ENCODE data around the gene EYA2.

The EYA2 gene

GRCh38 chr20:47004179-47004578 is 109.5 kb downstream of the EYA2 start:
- DNase-seq (ENCODE audit: low read depth in 2 of 2): no peak

- DNase-seq (ENCODE audit: low read depth in 2 of 2): no peak
Measured at GRCh38 chr20:47007826-47008655, 113.4 kb downstream of the EYA2 start.

- no peak for DNase-seq (ENCODE audit: low read depth in 2 of 2)
Measured at GRCh38 chr20:47008842-47009518, 114.3 kb downstream of the EYA2 start.

- DNase-seq (ENCODE audit: low read depth in 2 of 2): no peak
Measured at GRCh38 chr20:47009784-47010183, 115.1 kb downstream of the EYA2 start.

- DNase-seq (ENCODE audit: low read depth in 2 of 2): no peak
Measured at GRCh38 chr20:47011984-47012383, 117.3 kb downstream of the EYA2 start.

GRCh38 chr20:47013606-47014005 is 119.0 kb downstream of the EYA2 start:
- no peak for DNase-seq (ENCODE audit: low read depth in 2 of 2)

- no peak for DNase-seq (ENCODE audit: low read depth in 2 of 2)
Measured at GRCh38 chr20:47016068-47016664, 121.5 kb downstream of the EYA2 start.

GRCh38 chr20:47018381-47018780 is 123.7 kb downstream of the EYA2 start:
- no peak for DNase-seq (ENCODE audit: low read depth in 2 of 2)

- no peak for DNase-seq (ENCODE audit: low read depth in 2 of 2)
Measured at GRCh38 chr20:47019121-47019824, 124.6 kb downstream of the EYA2 start.

GRCh38 chr20:47020231-47020630 is 125.6 kb downstream of the EYA2 start:
- DNase-seq (ENCODE audit: low read depth in 2 of 2): no peak

- DNase-seq (ENCODE audit: low read depth in 2 of 2): no peak
Measured at GRCh38 chr20:47021850-47022249, 127.2 kb downstream of the EYA2 start.

- DNase-seq (ENCODE audit: low read depth in 2 of 2): no peak
Measured at GRCh38 chr20:47024461-47024937, 129.9 kb downstream of the EYA2 start.

- DNase-seq (ENCODE audit: low read depth in 2 of 2): no peak
Measured at GRCh38 chr20:47027042-47027441, 132.4 kb downstream of the EYA2 start.

- DNase-seq (ENCODE audit: low read depth in 2 of 2): no peak
Measured at GRCh38 chr20:47027456-47027855, 132.8 kb downstream of the EYA2 start.

- no peak for DNase-seq (ENCODE audit: low read depth in 2 of 2)
Measured at GRCh38 chr20:47028487-47028886, 133.8 kb downstream of the EYA2 start.

- no peak for DNase-seq (ENCODE audit: low read depth in 2 of 2)
Measured at GRCh38 chr20:47029845-47030244, 135.2 kb downstream of the EYA2 start.

- no peak for DNase-seq (ENCODE audit: low read depth in 2 of 2)
Measured at GRCh38 chr20:47030271-47030810, 135.7 kb downstream of the EYA2 start.

- no peak for DNase-seq (ENCODE audit: low read depth in 2 of 2)
Measured at GRCh38 chr20:47031004-47031403, 136.4 kb downstream of the EYA2 start.

GRCh38 chr20:47031821-47032220 is 137.2 kb downstream of the EYA2 start:
- DNase-seq (ENCODE audit: low read depth in 2 of 2): no peak

- no peak for DNase-seq (ENCODE audit: low read depth in 2 of 2)
Measured at GRCh38 chr20:47032933-47033578, 138.4 kb downstream of the EYA2 start.

GRCh38 chr20:47033665-47034064 is 139.0 kb downstream of the EYA2 start:
- DNase-seq (ENCODE audit: low read depth in 2 of 2): no peak

Data from stimulated activated CD8-positive, alpha-beta memory T cell treated with anti-CD3 and anti-CD28 coated beads, Interleukin-7, amount 100 ng/mL, for 1 hour (primary cell).